HEK293 (cell line): ENCODE measurements around the gene ARAP3.
A peak's percentile ranks its signal among the peaks of the same experiment; 100 is the strongest.

Experiments
- GLIS1 ChIP-seq: fragments of 450-650 bp; formaldehyde crosslinking; IDR thresholded peaks from 2 replicates; pipeline ENCODE4 v1.5.1; 2016; ENCODE audit warnings: missing biosample characterization, missing genetic modification characterization
- IKZF3 ChIP-seq: fragments of 450-650 bp; IDR thresholded peaks from 2 replicates; pipeline ENCODE4 v1.5.0; 2018; ENCODE audit warnings: missing biosample characterization, mild to moderate bottlenecking, missing genetic modification characterization, moderate library complexity
- KLF7 ChIP-seq: fragments of 450-650 bp; formaldehyde crosslinking; IDR thresholded peaks from 2 replicates; pipeline ENCODE4 v1.5.1; 2016; ENCODE audit warnings: missing biosample characterization, missing genetic modification characterization, borderline replicate concordance
- KLF8 ChIP-seq: fragments of 450-650 bp; formaldehyde crosslinking; IDR thresholded peaks from 2 replicates; pipeline ENCODE4 v1.5.1; 2016; ENCODE audit warnings: missing biosample characterization, missing genetic modification characterization
- MYNN ChIP-seq: fragments of 450-650 bp; formaldehyde crosslinking; IDR thresholded peaks from 2 replicates; pipeline ENCODE4 v1.5.1; 2016; ENCODE audit warnings: missing biosample characterization, missing genetic modification characterization, borderline replicate concordance
- ZBTB17 ChIP-seq: fragments of 450-650 bp; formaldehyde crosslinking; IDR thresholded peaks from 2 replicates; pipeline ENCODE4 v1.5.1; 2016; ENCODE audit warnings: missing biosample characterization, missing genetic modification characterization
- ZBTB21 ChIP-seq: fragments of 450-650 bp; formaldehyde crosslinking; IDR thresholded peaks from 2 replicates; pipeline ENCODE4 v1.5.1; 2017; ENCODE audit warnings: missing biosample characterization, missing genetic modification characterization
- ZFP69B ChIP-seq: fragments of 450-650 bp; formaldehyde crosslinking; IDR thresholded peaks from 2 replicates; pipeline ENCODE4 v1.5.1; 2016; ENCODE audit warnings: missing biosample characterization, missing genetic modification characterization
- ZNF10 ChIP-seq: fragments of 450-650 bp; formaldehyde crosslinking; IDR thresholded peaks from 2 replicates; pipeline ENCODE4 v1.5.1; 2017; ENCODE audit warnings: missing biosample characterization, missing genetic modification characterization
- ZNF138 ChIP-seq: fragments of 450-650 bp; formaldehyde crosslinking; IDR thresholded peaks from 2 replicates; pipeline ENCODE4 v1.5.1; 2016; ENCODE audit warnings: missing biosample characterization, missing genetic modification characterization, borderline replicate concordance
- ZNF248 ChIP-seq: fragments of 450-650 bp; formaldehyde crosslinking; IDR thresholded peaks from 2 replicates; pipeline ENCODE4 v1.5.1; 2017; ENCODE audit warnings: missing biosample characterization, missing genetic modification characterization
- ZNF324 ChIP-seq: fragments of 450-650 bp; formaldehyde crosslinking; IDR thresholded peaks from 2 replicates; pipeline ENCODE4 v1.5.1; 2016; ENCODE audit warnings: missing biosample characterization, missing genetic modification characterization
- ZNF391 ChIP-seq: fragments of 450-650 bp; formaldehyde crosslinking; IDR thresholded peaks from 2 replicates; pipeline ENCODE4 v1.5.1; 2016; ENCODE audit warnings: low read depth, missing biosample characterization, missing genetic modification characterization, borderline replicate concordance
- ZNF394 ChIP-seq: fragments of 450-650 bp; formaldehyde crosslinking; IDR thresholded peaks from 2 replicates; pipeline ENCODE4 v1.5.1; 2016; ENCODE audit warnings: missing biosample characterization, missing genetic modification characterization, mild to moderate bottlenecking, moderate library complexity, borderline replicate concordance
- ZNF561 ChIP-seq: fragments of 450-650 bp; IDR thresholded peaks from 2 replicates; pipeline ENCODE4 v1.5.1; 2018; ENCODE audit warnings: missing biosample characterization, missing genetic modification characterization, borderline replicate concordance
- ZNF658 ChIP-seq: fragments of 450-650 bp; formaldehyde crosslinking; IDR thresholded peaks from 2 replicates; pipeline ENCODE4; 2016; ENCODE audit warnings: missing biosample characterization, missing genetic modification characterization
- ZNF660 ChIP-seq: fragments of 450-650 bp; IDR thresholded peaks from 2 replicates; pipeline ENCODE4 v1.5.1; 2018; ENCODE audit warnings: missing biosample characterization, mild to moderate bottlenecking, missing genetic modification characterization
- ZSCAN16 ChIP-seq: fragments of 450-650 bp; formaldehyde crosslinking; IDR thresholded peaks from 2 replicates; pipeline ENCODE4 v1.5.1; 2016; ENCODE audit warnings: missing biosample characterization, missing genetic modification characterization
- TF ChIP-seq, protein P1 (sequence below): fragments of 450-650 bp; formaldehyde crosslinking; IDR thresholded peaks from 2 replicates; pipeline ENCODE4 v1.5.1; 2016; ENCODE audit warnings: missing biosample characterization, missing genetic modification characterization, borderline replicate concordance
- TF ChIP-seq, protein P2 (sequence below): fragments of 450-650 bp; formaldehyde crosslinking; conservative IDR thresholded peaks from 2 replicates; pipeline ENCODE4 v1.5.1; 2016; ENCODE audit warnings: low read depth, missing biosample characterization, missing genetic modification characterization
- TF ChIP-seq, protein P3 (sequence below): fragments of 450-650 bp; formaldehyde crosslinking; IDR thresholded peaks from 2 replicates; pipeline ENCODE4 v1.5.1; 2016; ENCODE audit warnings: missing biosample characterization, missing genetic modification characterization, low read depth
- TF ChIP-seq, protein P4 (sequence below): fragments of 450-650 bp; formaldehyde crosslinking; IDR thresholded peaks from 2 replicates; pipeline ENCODE4 v1.5.1; 2016; ENCODE audit warnings: missing biosample characterization, missing genetic modification characterization
- TF ChIP-seq, protein P5 (sequence below): fragments of 450-650 bp; formaldehyde crosslinking; IDR thresholded peaks from 2 replicates; pipeline ENCODE4 v1.5.1; 2017; ENCODE audit warnings: missing biosample characterization, missing genetic modification characterization
- TF ChIP-seq, protein P6 (sequence below): fragments of 450-650 bp; formaldehyde crosslinking; IDR thresholded peaks from 2 replicates; pipeline ENCODE4 v1.5.1; 2016; ENCODE audit warnings: missing biosample characterization, missing genetic modification characterization
- TF ChIP-seq, protein P7 (sequence below): fragments of 450-650 bp; formaldehyde crosslinking; IDR thresholded peaks from 2 replicates; pipeline ENCODE4 v1.5.1; 2016; ENCODE audit warnings: missing biosample characterization, missing genetic modification characterization

The ARAP3 gene

DNA sequence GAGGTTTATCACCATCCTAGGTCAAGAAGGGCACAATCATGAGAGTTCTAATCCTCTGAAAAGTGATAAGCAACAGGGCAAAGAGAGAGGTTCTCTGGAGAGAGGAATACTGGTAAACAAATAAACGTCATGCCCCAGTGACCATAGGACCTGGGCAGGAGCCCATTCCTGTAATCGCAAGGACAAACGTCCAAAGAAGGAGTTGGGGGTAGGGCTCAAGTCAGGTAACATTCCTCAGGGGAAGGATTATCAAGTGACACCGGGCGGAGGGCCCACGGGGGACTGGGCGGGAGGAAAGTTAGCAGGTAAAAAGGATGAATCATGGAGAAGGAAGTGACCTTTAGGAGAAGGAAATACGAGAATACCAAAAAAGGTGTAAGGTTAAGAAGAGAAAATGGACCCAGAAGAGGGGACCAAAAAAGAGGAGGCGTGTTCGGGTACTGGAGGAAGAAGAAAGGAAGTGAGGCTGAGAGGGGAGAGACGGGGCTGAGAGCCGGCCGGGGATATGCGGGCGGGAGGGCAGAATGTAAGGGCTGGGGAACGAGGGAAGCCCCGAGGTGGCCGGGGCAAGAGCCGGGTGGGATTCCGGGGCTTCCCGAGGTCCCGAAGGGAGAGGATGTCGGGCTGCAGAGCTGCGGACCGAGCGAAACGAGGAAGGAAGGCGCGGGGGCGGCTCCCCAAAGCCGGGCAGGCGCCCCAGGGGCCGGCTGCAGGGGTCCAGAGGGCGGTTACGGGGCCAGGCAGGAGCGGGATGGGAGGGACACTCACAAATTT, 63.8 kb downstream of the ARAP3 start (continued):
- TF ChIP-seq ZNF138 (tag by site-specific recombination) = no peak
- peak; percentile 62 for TF ChIP-seq ZBTB17
- TF ChIP-seq ZSCAN16 (tag by site-specific recombination) = no peak
- no peak for TF ChIP-seq ZNF660
- no peak for TF ChIP-seq ZNF391
- no peak for TF ChIP-seq GLIS1
- peak; percentile 76 for TF ChIP-seq IKZF3 (tag by site-specific recombination)
- TF ChIP-seq, protein P1, sequence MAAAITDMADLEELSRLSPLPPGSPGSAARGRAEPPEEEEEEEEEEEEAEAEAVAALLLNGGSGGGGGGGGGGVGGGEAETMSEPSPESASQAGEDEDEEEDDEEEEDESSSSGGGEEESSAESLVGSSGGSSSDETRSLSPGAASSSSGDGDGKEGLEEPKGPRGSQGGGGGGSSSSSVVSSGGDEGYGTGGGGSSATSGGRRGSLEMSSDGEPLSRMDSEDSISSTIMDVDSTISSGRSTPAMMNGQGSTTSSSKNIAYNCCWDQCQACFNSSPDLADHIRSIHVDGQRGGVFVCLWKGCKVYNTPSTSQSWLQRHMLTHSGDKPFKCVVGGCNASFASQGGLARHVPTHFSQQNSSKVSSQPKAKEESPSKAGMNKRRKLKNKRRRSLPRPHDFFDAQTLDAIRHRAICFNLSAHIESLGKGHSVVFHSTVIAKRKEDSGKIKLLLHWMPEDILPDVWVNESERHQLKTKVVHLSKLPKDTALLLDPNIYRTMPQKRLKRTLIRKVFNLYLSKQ (tag by site-specific recombination) = no peak
- no peak; the same call in 1 of the 2 replicates for TF ChIP-seq ZNF561
- TF ChIP-seq, protein P2, sequence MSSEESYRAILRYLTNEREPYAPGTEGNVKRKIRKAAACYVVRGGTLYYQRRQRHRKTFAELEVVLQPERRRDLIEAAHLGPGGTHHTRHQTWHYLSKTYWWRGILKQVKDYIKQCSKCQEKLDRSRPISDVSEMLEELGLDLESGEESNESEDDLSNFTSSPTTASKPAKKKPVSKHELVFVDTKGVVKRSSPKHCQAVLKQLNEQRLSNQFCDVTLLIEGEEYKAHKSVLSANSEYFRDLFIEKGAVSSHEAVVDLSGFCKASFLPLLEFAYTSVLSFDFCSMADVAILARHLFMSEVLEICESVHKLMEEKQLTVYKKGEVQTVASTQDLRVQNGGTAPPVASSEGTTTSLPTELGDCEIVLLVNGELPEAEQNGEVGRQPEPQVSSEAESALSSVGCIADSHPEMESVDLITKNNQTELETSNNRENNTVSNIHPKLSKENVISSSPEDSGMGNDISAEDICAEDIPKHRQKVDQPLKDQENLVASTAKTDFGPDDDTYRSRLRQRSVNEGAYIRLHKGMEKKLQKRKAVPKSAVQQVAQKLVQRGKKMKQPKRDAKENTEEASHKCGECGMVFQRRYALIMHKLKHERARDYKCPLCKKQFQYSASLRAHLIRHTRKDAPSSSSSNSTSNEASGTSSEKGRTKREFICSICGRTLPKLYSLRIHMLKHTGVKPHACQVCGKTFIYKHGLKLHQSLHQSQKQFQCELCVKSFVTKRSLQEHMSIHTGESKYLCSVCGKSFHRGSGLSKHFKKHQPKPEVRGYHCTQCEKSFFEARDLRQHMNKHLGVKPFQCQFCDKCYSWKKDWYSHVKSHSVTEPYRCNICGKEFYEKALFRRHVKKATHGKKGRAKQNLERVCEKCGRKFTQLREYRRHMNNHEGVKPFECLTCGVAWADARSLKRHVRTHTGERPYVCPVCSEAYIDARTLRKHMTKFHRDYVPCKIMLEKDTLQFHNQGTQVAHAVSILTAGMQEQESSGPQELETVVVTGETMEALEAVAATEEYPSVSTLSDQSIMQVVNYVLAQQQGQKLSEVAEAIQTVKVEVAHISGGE (tag by site-specific recombination) = peak; percentile 98
- TF ChIP-seq ZFP69B = peak; percentile 92
- TF ChIP-seq ZBTB21 = no peak
- TF ChIP-seq ZNF248 (tag by site-specific recombination) = no peak
- TF ChIP-seq, protein P3, sequence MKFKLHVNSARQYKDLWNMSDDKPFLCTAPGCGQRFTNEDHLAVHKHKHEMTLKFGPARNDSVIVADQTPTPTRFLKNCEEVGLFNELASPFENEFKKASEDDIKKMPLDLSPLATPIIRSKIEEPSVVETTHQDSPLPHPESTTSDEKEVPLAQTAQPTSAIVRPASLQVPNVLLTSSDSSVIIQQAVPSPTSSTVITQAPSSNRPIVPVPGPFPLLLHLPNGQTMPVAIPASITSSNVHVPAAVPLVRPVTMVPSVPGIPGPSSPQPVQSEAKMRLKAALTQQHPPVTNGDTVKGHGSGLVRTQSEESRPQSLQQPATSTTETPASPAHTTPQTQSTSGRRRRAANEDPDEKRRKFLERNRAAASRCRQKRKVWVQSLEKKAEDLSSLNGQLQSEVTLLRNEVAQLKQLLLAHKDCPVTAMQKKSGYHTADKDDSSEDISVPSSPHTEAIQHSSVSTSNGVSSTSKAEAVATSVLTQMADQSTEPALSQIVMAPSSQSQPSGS (tag by site-specific recombination) = 0 out of 2 replicates have a peak, but pooled peaks have one; percentile 6
- no peak for TF ChIP-seq ZNF324 (tag by site-specific recombination)
- TF ChIP-seq, protein P4, sequence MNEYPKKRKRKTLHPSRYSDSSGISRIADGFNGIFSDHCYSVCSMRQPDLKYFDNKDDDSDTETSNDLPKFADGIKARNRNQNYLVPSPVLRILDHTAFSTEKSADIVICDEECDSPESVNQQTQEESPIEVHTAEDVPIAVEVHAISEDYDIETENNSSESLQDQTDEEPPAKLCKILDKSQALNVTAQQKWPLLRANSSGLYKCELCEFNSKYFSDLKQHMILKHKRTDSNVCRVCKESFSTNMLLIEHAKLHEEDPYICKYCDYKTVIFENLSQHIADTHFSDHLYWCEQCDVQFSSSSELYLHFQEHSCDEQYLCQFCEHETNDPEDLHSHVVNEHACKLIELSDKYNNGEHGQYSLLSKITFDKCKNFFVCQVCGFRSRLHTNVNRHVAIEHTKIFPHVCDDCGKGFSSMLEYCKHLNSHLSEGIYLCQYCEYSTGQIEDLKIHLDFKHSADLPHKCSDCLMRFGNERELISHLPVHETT (tag by site-specific recombination) = 0 out of 2 replicates have a peak, but pooled peaks have one; percentile 31
- no peak for TF ChIP-seq ZNF658
- TF ChIP-seq, protein P5, sequence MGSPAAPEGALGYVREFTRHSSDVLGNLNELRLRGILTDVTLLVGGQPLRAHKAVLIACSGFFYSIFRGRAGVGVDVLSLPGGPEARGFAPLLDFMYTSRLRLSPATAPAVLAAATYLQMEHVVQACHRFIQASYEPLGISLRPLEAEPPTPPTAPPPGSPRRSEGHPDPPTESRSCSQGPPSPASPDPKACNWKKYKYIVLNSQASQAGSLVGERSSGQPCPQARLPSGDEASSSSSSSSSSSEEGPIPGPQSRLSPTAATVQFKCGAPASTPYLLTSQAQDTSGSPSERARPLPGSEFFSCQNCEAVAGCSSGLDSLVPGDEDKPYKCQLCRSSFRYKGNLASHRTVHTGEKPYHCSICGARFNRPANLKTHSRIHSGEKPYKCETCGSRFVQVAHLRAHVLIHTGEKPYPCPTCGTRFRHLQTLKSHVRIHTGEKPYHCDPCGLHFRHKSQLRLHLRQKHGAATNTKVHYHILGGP = no peak
- no peak for TF ChIP-seq ZNF10 (tag by site-specific recombination)
- TF ChIP-seq KLF7 (tag by site-specific recombination) = no peak; the same call in 1 of the 2 replicates
- TF ChIP-seq, protein P6, sequence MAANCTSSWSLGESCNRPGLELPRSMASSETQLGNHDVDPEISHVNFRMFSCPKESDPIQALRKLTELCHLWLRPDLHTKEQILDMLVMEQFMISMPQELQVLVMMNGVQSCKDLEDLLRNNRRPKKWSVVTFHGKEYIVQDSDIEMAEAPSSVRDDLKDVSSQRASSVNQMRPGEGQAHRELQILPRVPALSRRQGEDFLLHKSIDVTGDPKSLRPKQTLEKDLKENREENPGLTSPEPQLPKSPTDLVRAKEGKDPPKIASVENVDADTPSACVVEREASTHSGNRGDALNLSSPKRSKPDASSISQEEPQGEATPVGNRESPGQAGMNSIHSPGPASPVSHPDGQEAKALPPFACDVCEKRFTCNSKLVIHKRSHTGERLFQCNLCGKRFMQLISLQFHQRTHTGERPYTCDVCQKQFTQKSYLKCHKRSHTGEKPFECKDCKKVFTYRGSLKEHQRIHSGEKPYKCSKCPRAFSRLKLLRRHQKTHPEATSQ = no peak
- TF ChIP-seq, protein P7, sequence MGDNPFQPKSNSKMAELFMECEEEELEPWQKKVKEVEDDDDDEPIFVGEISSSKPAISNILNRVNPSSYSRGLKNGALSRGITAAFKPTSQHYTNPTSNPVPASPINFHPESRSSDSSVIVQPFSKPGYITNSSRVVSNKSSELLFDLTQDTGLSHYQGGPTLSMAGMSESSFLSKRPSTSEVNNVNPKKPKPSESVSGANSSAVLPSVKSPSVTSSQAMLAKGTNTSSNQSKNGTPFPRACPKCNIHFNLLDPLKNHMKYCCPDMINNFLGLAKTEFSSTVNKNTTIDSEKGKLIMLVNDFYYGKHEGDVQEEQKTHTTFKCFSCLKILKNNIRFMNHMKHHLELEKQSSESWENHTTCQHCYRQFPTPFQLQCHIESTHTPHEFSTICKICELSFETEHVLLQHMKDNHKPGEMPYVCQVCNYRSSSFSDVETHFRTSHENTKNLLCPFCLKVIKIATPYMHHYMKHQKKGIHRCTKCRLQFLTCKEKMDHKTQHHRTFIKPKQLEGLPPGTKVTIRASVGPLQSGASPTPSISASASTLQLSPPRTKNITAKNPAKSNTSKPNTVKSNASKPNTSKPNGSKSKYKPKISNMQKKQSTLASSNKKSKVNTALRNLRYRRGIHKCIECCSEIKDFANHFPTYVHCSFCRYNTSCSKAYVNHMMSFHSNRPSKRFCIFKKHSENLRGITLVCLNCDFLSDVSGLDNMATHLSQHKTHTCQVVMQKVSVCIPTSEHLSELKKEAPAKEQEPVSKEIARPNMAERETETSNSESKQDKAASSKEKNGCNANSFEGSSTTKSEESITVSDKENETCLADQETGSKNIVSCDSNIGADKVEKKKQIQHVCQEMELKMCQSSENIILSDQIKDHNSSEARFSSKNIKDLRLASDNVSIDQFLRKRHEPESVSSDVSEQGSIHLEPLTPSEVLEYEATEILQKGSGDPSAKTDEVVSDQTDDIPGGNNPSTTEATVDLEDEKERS (tag by site-specific recombination) = no peak
- peak; percentile 53; the same call in 1 of the 2 replicates for TF ChIP-seq ZNF394
- peak; percentile 92 for TF ChIP-seq KLF8 (tag by site-specific recombination)
- TF ChIP-seq MYNN (tag by site-specific recombination) = no peak
